Large intestine (tissue), 3 donors: ENCODE measurements around the gene TNIP1. TPM values are rescaled to one million over a fixed set of nuclear protein-coding genes. Genes with fewer than 3 reads are reported as not detected.

Experiments used
- DNase-seq, 2 donors: peaks; one replicate each; pipeline versions ENCODE4 v3.0.0 to v3.0.0-alpha.2; 2013
- H3K27ac ChIP-seq: one replicate; pipeline ENCODE4 v1.5.1; 2013; ENCODE audit warnings: low read length
- H3K27me3 ChIP-seq: 2 replicates; pipeline ENCODE4 v1.6.1; 2013; ENCODE audit warnings: low read length; ENCODE audit not compliant: control insufficient read depth, insufficient read depth
- H3K36me3 ChIP-seq: 2 replicates; pipeline ENCODE4 v1.6.1; 2013; ENCODE audit warnings: low read length; ENCODE audit not compliant: control insufficient read depth, insufficient read depth
- H3K4me1 ChIP-seq: one replicate; pipeline ENCODE4 v1.6.1; 2013; ENCODE audit warnings: low read length; ENCODE audit not compliant: control insufficient read depth, insufficient read depth
- H3K4me3 ChIP-seq: one replicate; pipeline ENCODE4 v1.5.1; 2013; ENCODE audit warnings: low read length
- H3K9me3 ChIP-seq: one replicate; pipeline ENCODE4 v1.6.1; 2013; ENCODE audit warnings: mild to moderate bottlenecking, low read depth, low read length, moderate library complexity; ENCODE audit not compliant: control insufficient read depth
- WGBS: methylation state at CpG from one replicate; pipeline ENCODE4 v1.1.5; 2013; ENCODE audit warnings: low lambda C conversion rate; ENCODE audit not compliant: insufficient coverage; 5-methylcytosine and 5-hydroxymethylcytosine counted together
- polyA plus RNA-seq: library from polyadenylated mRNA; unstranded; fragments of 120-200 nt; gene quantifications from one replicate; pipeline ENCODE4 v1.2.1, GENCODE V29; 2013

The TNIP1 gene
- polyA plus RNA-seq, 1 donor: 69.0 TPM

GRCh38 chr5:151056379-151057325 lies 24.2 kb downstream of the TNIP1 start:
- Histone ChIP-seq H3K4me3 (no peak overlapping the region), H3K9me3 (no peaks in the 10 kb centered on the region), H3K27me3 (no peaks in the 10 kb centered on the region), H3K36me3 (peaks cover 84% of the 10 kb centered on the region), H3K27ac (no peak overlapping the region), H3K4me1 (peaks cover 5% of the 10 kb centered on the region)
- WGBS: 80% methylated on average over 2 of the region's 25 CpGs
- DNase-seq: no peak

- WGBS: no CpG with 5 or more reads among the region's 6 CpGs
- H3K36me3 ChIP-seq: peaks cover 81% of the 10 kb centered on the region
- H3K4me1 ChIP-seq: peaks cover 5% of the 10 kb centered on the region
- no peak overlapping the region for H3K4me3 ChIP-seq
- no peak for DNase-seq
- no peak overlapping the region for H3K27ac ChIP-seq
- H3K9me3 ChIP-seq: no peaks in the 10 kb centered on the region
- no peaks in the 10 kb centered on the region for H3K27me3 ChIP-seq
These were observed 25.5 kb downstream of the TNIP1 start for GRCh38 chr5:151055336-151055735.

- H3K27ac ChIP-seq: no peak overlapping the region
- no peaks in the 10 kb centered on the region for H3K27me3 ChIP-seq
- H3K9me3 ChIP-seq: no peaks in the 10 kb centered on the region
- H3K4me3 ChIP-seq: no peak overlapping the region
- WGBS: no CpG with 5 or more reads among the region's 3 CpGs
- DNase-seq: peak in 1 of 2 donors; percentile 67
- peaks cover 5% of the 10 kb centered on the region for H3K4me1 ChIP-seq
- peaks cover 81% of the 10 kb centered on the region for H3K36me3 ChIP-seq
These were observed 26.1 kb downstream of the TNIP1 start for GRCh38 chr5:151054709-151055108.

- no peak overlapping the region for H3K27ac ChIP-seq
- H3K9me3 ChIP-seq: no peaks in the 10 kb centered on the region
- no peak for DNase-seq
- H3K27me3 ChIP-seq: no peaks in the 10 kb centered on the region
- WGBS: no CpG with 5 or more reads among the region's 4 CpGs
- H3K4me1 ChIP-seq: peaks cover 5% of the 10 kb centered on the region
- H3K4me3 ChIP-seq: no peak overlapping the region
- peaks cover 84% of the 10 kb centered on the region for H3K36me3 ChIP-seq
These were observed 26.9 kb downstream of the TNIP1 start for GRCh38 chr5:151053796-151054462.

- peaks cover 5% of the 10 kb centered on the region for H3K4me1 ChIP-seq
- H3K27ac ChIP-seq: no peak overlapping the region
- H3K9me3 ChIP-seq: no peaks in the 10 kb centered on the region
- no peak for DNase-seq
- no peak overlapping the region for H3K4me3 ChIP-seq
- WGBS: no CpG with 5 or more reads among the region's 3 CpGs
- no peaks in the 10 kb centered on the region for H3K27me3 ChIP-seq
- peaks cover 84% of the 10 kb centered on the region for H3K36me3 ChIP-seq
These were observed 28.0 kb downstream of the TNIP1 start for GRCh38 chr5:151052836-151053235.

- H3K27me3 ChIP-seq: no peaks in the 10 kb centered on the region
- WGBS: 100% methylated on average over 1 of the region's 10 CpGs
- peaks cover 5% of the 10 kb centered on the region for H3K4me1 ChIP-seq
- DNase-seq: no peak
- no peaks in the 10 kb centered on the region for H3K9me3 ChIP-seq
- H3K36me3 ChIP-seq: peaks cover 89% of the 10 kb centered on the region
- no peak overlapping the region for H3K27ac ChIP-seq
- H3K4me3 ChIP-seq: no peak overlapping the region
These were observed 28.8 kb downstream of the TNIP1 start for GRCh38 chr5:151051931-151052608.

GRCh38 chr5:151051066-151051930 lies 29.5 kb downstream of the TNIP1 start:
- Histone ChIP-seq H3K9me3 (no peaks in the 10 kb centered on the region), H3K27me3 (no peaks in the 10 kb centered on the region), H3K4me1 (peaks cover 5% of the 10 kb centered on the region), H3K36me3 (peaks cover 89% of the 10 kb centered on the region), H3K4me3 (no peak overlapping the region), H3K27ac (no peak overlapping the region)
- WGBS: no CpG with 5 or more reads among the region's 6 CpGs
- peak; percentile 65 to 76 for DNase-seq

GRCh38 chr5:151048526-151048925 lies 32.3 kb downstream of the TNIP1 start:
- WGBS: 100% methylated on average over 1 of the region's 7 CpGs

GRCh38 chr5:151047814-151048425 lies 32.9 kb downstream of the TNIP1 start:
- Histone ChIP-seq H3K4me1 (no peaks in the 10 kb centered on the region), H3K36me3 (peaks cover 88% of the 10 kb centered on the region), H3K4me3 (no peak overlapping the region), H3K27me3 (no peaks in the 10 kb centered on the region), H3K27ac (no peak overlapping the region), H3K9me3 (no peaks in the 10 kb centered on the region)
- peak in 1 of 2 donors; percentile 28 for DNase-seq
- no CpG with 5 or more reads among the region's 13 CpGs for WGBS

More at GRCh38 chr5:151048526-151048925, 32.3 kb downstream of the TNIP1 start:
- peak in 1 of 2 donors; percentile 48 for DNase-seq
- H3K36me3 ChIP-seq: peaks cover 86% of the 10 kb centered on the region
- H3K9me3 ChIP-seq: no peaks in the 10 kb centered on the region
- H3K27me3 ChIP-seq: no peaks in the 10 kb centered on the region
- H3K27ac ChIP-seq: no peak overlapping the region
- H3K4me1 ChIP-seq: no peaks in the 10 kb centered on the region
- no peak overlapping the region for H3K4me3 ChIP-seq
